Tibial nerve (tissue), 4 donors: ENCODE results near the gene TBP. TPM values are rescaled to one million over a fixed set of nuclear protein-coding genes. Genes with fewer than 3 reads are reported as not detected.
"Not testable (repeated sequence)": the region's sequence is repeated elsewhere in the genome, so short reads cannot be mapped to it uniquely, and the experiment has no call there.

ENCODE experiments used
- DNase-seq, 2 donors: peaks; one replicate each; pipeline ENCODE4 v3.0.0-alpha.2; 2019; ENCODE audit warnings: low spot score in 2 of 2
- H3K27ac ChIP-seq, 4 donors: fragments of 200-600 bp; sonication (generic) in 3 of 4; one replicate each; pipeline ENCODE4 v1.5.1; 2017 to 2019; ENCODE audit warnings: mild to moderate bottlenecking in 1 of 4
- H3K27me3 ChIP-seq, 2 donors: fragments of 200-600 bp; sonication (generic) in 1 of 2; one replicate each; pipeline versions ENCODE4 v1.5.1 to v1.6.0; 2017 to 2019
- H3K36me3 ChIP-seq, 3 donors: fragments of 200-600 bp; sonication (generic); one replicate each; pipeline ENCODE4 v1.5.1; 2018 to 2019
- H3K4me1 ChIP-seq, 4 donors: fragments of 200-600 bp; sonication (generic) in 3 of 4; one replicate each; pipeline ENCODE4 v1.5.1; 2017 to 2019
- H3K4me3 ChIP-seq, 4 donors: fragments of 200-600 bp; sonication (generic) in 3 of 4; one replicate each; pipeline ENCODE4 v1.5.1; 2017 to 2019; ENCODE audit warnings: mild to moderate bottlenecking in 1 of 4, moderate library complexity in 1 of 4
- H3K9me3 ChIP-seq, 4 donors: fragments of 200-600 bp; sonication (generic) in 3 of 4; one replicate each; pipeline ENCODE4 v1.5.1; 2017 to 2019
- CTCF ChIP-seq, 5 experiments: fragments of 200-600 bp in 3 of 5; fragments of 450-650 bp in 2 of 5; sonication (generic) in 3 of 5; IDR thresholded peaks; one replicate each; pipeline ENCODE4 v1.5.1; 2016 to 2019; ENCODE audit warnings: antibody characterized with exemption in 5 of 5, mild to moderate bottlenecking in 3 of 5, moderate library complexity in 2 of 5
- EP300 ChIP-seq, 2 donors: sonication (generic); formaldehyde crosslinking; IDR thresholded peaks; one replicate each; pipeline ENCODE4 v1.6.1; 2017; ENCODE audit warnings: antibody characterized with exemption in 2 of 2, mild to moderate bottlenecking in 1 of 2
- POLR2A ChIP-seq, 2 donors: fragments of 450-650 bp; IDR thresholded peaks; one replicate each; pipeline ENCODE4 v1.6.1; 2017; ENCODE audit warnings: antibody characterized with exemption in 2 of 2, mild to moderate bottlenecking in 2 of 2, moderate library complexity in 2 of 2
- WGBS, 2 donors: methylation state at CpG; one replicate each; pipeline ENCODE4 v1.1.5; 2018; 5-methylcytosine and 5-hydroxymethylcytosine counted together
- total RNA-seq, 4 donors: library from RNA; depleted of rRNA; stranded (reverse); fragments of >200 nt; gene quantifications; one replicate each; pipeline ENCODE4 v1.1.0, GENCODE V29; 2016

TBP gene
- total RNA-seq, 4 donors from 2014 or later: 14.5 to 16.1 (median 15.6) TPM

- Histone ChIP-seq H3K4me1 (no peaks in the 10 kb centered on the region), H3K4me3 (no peak overlapping the region), H3K27ac (no peak overlapping the region), H3K27me3 (no peaks in the 10 kb centered on the region), H3K9me3 (peaks cover 0 to 1% (median 0%) of the 10 kb centered on the region in 4 donors), H3K36me3 (no peaks in the 10 kb centered on the region)
- 75 to 83% methylated on average over 10 of the region's 10 CpGs for WGBS, 2 donors
- DNase-seq: no peak
- TF ChIP-seq CTCF (IDR thresholded peaks at IDR 0.05) (no peak), POLR2A (IDR thresholded peaks at IDR 0.05) (no peak), EP300 (IDR thresholded peaks at IDR 0.05) (no peak)
These were observed 31.5 kb upstream of the TBP start for GRCh38 chr6:170522565-170523183.

GRCh38 chr6:170523256-170524171, 30.7 kb upstream of the TBP start:
- no peak overlapping the region for H3K4me3 ChIP-seq
- DNase-seq: no peak
- no peaks in the 10 kb centered on the region for H3K36me3 ChIP-seq
- no peaks in the 10 kb centered on the region for H3K9me3 ChIP-seq
- no peaks in the 10 kb centered on the region for H3K4me1 ChIP-seq
- 67 to 71% methylated on average over 9 of the region's 9 CpGs for WGBS, 2 donors
- TF ChIP-seq EP300 (IDR thresholded peaks at IDR 0.05) (no peak), POLR2A (IDR thresholded peaks at IDR 0.05) (no peak), CTCF (IDR thresholded peaks at IDR 0.05) (no peak)
- H3K27ac ChIP-seq: no peak overlapping the region
- H3K27me3 ChIP-seq: no peaks in the 10 kb centered on the region

GRCh38 chr6:170524172-170524502, 30.0 kb upstream of the TBP start:
- no peaks in the 10 kb centered on the region for H3K9me3 ChIP-seq
- TF ChIP-seq POLR2A (IDR thresholded peaks at IDR 0.05) (no peak), CTCF (IDR thresholded peaks at IDR 0.05) (no peak), EP300 (IDR thresholded peaks at IDR 0.05) (no peak)
- no peaks in the 10 kb centered on the region for H3K27me3 ChIP-seq
- H3K4me1 ChIP-seq: no peaks in the 10 kb centered on the region
- WGBS, 2 donors: 73 to 84% methylated on average over 5 of the region's 5 CpGs
- no peak overlapping the region for H3K4me3 ChIP-seq
- DNase-seq: no peak
- no peak overlapping the region for H3K27ac ChIP-seq
- no peaks in the 10 kb centered on the region for H3K36me3 ChIP-seq

- Histone ChIP-seq H3K4me1 (no peaks in the 10 kb centered on the region), H3K27me3 (no peaks in the 10 kb centered on the region), H3K9me3 (no peaks in the 10 kb centered on the region), H3K36me3 (no peaks in the 10 kb centered on the region), H3K4me3 (no peak overlapping the region), H3K27ac (no peak overlapping the region)
- WGBS, 2 donors: 56 to 58% methylated on average over 7 of the region's 7 CpGs
- TF ChIP-seq CTCF (IDR thresholded peaks at IDR 0.05) (no peak), POLR2A (IDR thresholded peaks at IDR 0.05) (no peak), EP300 (IDR thresholded peaks at IDR 0.05) (no peak)
- DNase-seq: no peak
These were observed 28.4 kb upstream of the TBP start for GRCh38 chr6:170525795-170526194.

GRCh38 chr6:170527995-170528394, 26.2 kb upstream of the TBP start:
- H3K27ac ChIP-seq, H3K4me1 ChIP-seq, H3K4me3 ChIP-seq, DNase-seq, H3K9me3 ChIP-seq, H3K27me3 ChIP-seq: not testable (repeated sequence)
- 94% methylated on average over 5 of the region's 5 CpGs for WGBS, 2 donors
- peaks cover 0 to 14% (median 0%) of the 10 kb centered on the region in 3 donors for H3K36me3 ChIP-seq
